OCI-LY7 (cell line): Measurements from ENCODE around the gene SLC35G1.

Experiments used
- CTCF ChIP-seq: fragments of 200-600 bp; sonication (generic); conservative IDR thresholded peaks from 2 replicates; pipeline ENCODE4 v1.5.1; 2014; ENCODE audit warnings: mild to moderate bottlenecking, antibody characterized with exemption, low read length, moderate library complexity, mixed read lengths
- EZH2phosphoT487 ChIP-seq: fragments of 200-600 bp; sonication (generic); IDR thresholded peaks from 2 replicates; pipeline ENCODE4 v1.6.1; 2018; ENCODE audit warnings: low read depth, borderline replicate concordance, mild to moderate bottlenecking, mixed run types, antibody characterized with exemption, low read length, moderate library complexity, mixed read lengths

- no peak for TF ChIP-seq CTCF
- no peak for TF ChIP-seq EZH2phosphoT487
Observed at GRCh38 chr10:93938140-93938539, 44.4 kb downstream of the SLC35G1 start.
